GM12878 (cell line): Measurements from ENCODE around the gene CDK13. TPM values are rescaled to one million over a fixed set of nuclear protein-coding genes. Genes with fewer than 3 reads are reported as not detected.

Experiments
- ATAC-seq: fragments of 200-7000 bp; cut with Tn5 transposase; 3 replicates; pipeline ENCODE4 v1.9.1; 2020; ENCODE audit warnings: mild to moderate bottlenecking, moderate library complexity
- BruUV-seq: library from RNA; stranded (reverse); fragments of 400-500 nt; replicated peaks from 2 replicates; lab custom pipeline; 2021; lab: Mats Ljungman, UMichigan
- CTCF ChIA-PET: fragments of 300-600 bp; sonication (Branson Sonifier 250); formaldehyde crosslinking; extraction: SDS; loops from one replicate; lab custom pipeline; 2021; ENCODE audit warnings: inconsistent platforms; lab: Yijun Ruan, JAX
- POLR2A ChIA-PET: fragments of 350-600 bp; formaldehyde crosslinking; extraction: SDS; loops from one replicate; lab custom pipeline; 2021; ENCODE audit warnings: inconsistent platforms; lab: Charles Lee
- RAD21 ChIA-PET: fragments of 300-600 bp; sonication (Branson Sonifier 250); formaldehyde crosslinking; loops from one replicate; lab custom pipeline; 2023; ENCODE audit warnings: antibody characterized with exemption; ENCODE audit not compliant: unreplicated experiment; lab: Charles Lee
- SMC1A ChIA-PET: fragments of 300-600 bp; sonication (Branson Sonifier 250); formaldehyde crosslinking; loops from one replicate; lab custom pipeline; 2023; ENCODE audit not compliant: unreplicated experiment, uncharacterized antibody; lab: Charles Lee
- DNase-seq: peaks from one replicate; pipeline ENCODE4 v3.0.0-alpha.2; 2011; ENCODE audit warnings: low read depth, low spot score
- FAIRE-seq: peaks from 3 replicates; lab custom pipeline; 2011; peaks lifted over from hg19 to GRCh38; lab: Jason Lieb, UNC
- H2AFZ ChIP-seq: 2 replicates; pipeline ENCODE4 v1.6.0; 2011; ENCODE audit warnings: low read depth, low read length, control low read depth; ENCODE audit not compliant: control insufficient read depth
- H3K27ac ChIP-seq: 2 replicates; pipeline ENCODE4 v1.5.1; 2011; ENCODE audit warnings: control low read depth; ENCODE audit not compliant: control insufficient read depth, insufficient read depth
- H3K27me3 ChIP-seq, 2 experiments: replicated peaks in 1 of 2; 2 replicates each; pipeline versions ENCODE4 v1.6.0 to v1.6.1; 2011; ENCODE audit warnings: low read length in 1 of 2; ENCODE audit not compliant: control insufficient read depth in 2 of 2, insufficient read depth in 2 of 2
- H3K36me3 ChIP-seq, 2 experiments: 2 replicates each; pipeline ENCODE4 v1.5.1; 2011; ENCODE audit warnings: low read length in 1 of 2; ENCODE audit not compliant: control insufficient read depth in 2 of 2, insufficient read depth in 2 of 2
- H3K4me1 ChIP-seq: 2 replicates; pipeline ENCODE4 v1.6.1; 2011; ENCODE audit warnings: mild to moderate bottlenecking, low read length, moderate library complexity, mixed read lengths; ENCODE audit not compliant: control insufficient read depth, insufficient read depth
- H3K4me2 ChIP-seq: 2 replicates; pipeline ENCODE4 v1.6.0; 2011; ENCODE audit warnings: control low read depth; ENCODE audit not compliant: control insufficient read depth, insufficient read depth
- H3K4me3 ChIP-seq: fragments of 200-600 bp; sonication (generic); 2 replicates; pipeline ENCODE4 v1.5.1; 2016
- H3K79me2 ChIP-seq: 2 replicates; pipeline ENCODE4 v1.6.0; 2011; ENCODE audit warnings: low read length; ENCODE audit not compliant: control insufficient read depth, insufficient read depth
- H3K9ac ChIP-seq: 2 replicates; pipeline ENCODE4 v1.8.0; 2011; ENCODE audit warnings: low read length, control low read depth, mixed read lengths; ENCODE audit not compliant: control insufficient read depth, insufficient read depth
- H3K9me3 ChIP-seq: replicated peaks from 3 replicates; pipeline ENCODE4 v1.5.1; 2011; ENCODE audit warnings: mild to moderate bottlenecking, low read length; ENCODE audit not compliant: control insufficient read depth, insufficient read depth
- H4K20me1 ChIP-seq: 2 replicates; pipeline ENCODE4 v1.6.0; 2011; ENCODE audit not compliant: control insufficient read depth, insufficient read depth
- CHD4 ChIP-seq: fragments of 200-600 bp; sonication (generic); IDR thresholded peaks from 2 replicates; pipeline ENCODE4 v1.6.1; 2016; ENCODE audit warnings: mild to moderate bottlenecking
- CREM ChIP-seq: IDR thresholded peaks from 2 replicates; pipeline ENCODE4 v1.6.1; 2014; ENCODE audit warnings: antibody characterized with exemption, low read depth
- EP300 ChIP-seq, 2 experiments: fragments of 150-350 bp in 1 of 2; IDR thresholded peaks; 2 replicates each; pipeline ENCODE4 v1.6.1; 2011 to 2012; ENCODE audit warnings: low read depth in 2 of 2, low read length in 2 of 2, borderline replicate concordance in 1 of 2, improper control_type of control experiment in 1 of 2, inconsistent platforms in 1 of 2; ENCODE audit not compliant: control insufficient read depth in 1 of 2
- NFYB ChIP-seq: IDR thresholded peaks from 2 replicates; pipeline ENCODE4 v1.6.1; 2011; ENCODE audit warnings: low read depth, mild to moderate bottlenecking, low read length, improper control_type of control experiment, moderate library complexity; ENCODE audit not compliant: insufficient read depth
- SIN3A ChIP-seq: IDR thresholded peaks from 2 replicates; pipeline ENCODE4 v1.6.1; 2012; ENCODE audit warnings: low read depth, low read length, improper control_type of control experiment
- SP1 ChIP-seq: IDR thresholded peaks from one replicate; pipeline ENCODE4 v1.6.1; 2011; ENCODE audit warnings: low read depth, low read length
- TAF1 ChIP-seq: IDR thresholded peaks from 2 replicates; pipeline ENCODE4 v1.6.1; 2011; ENCODE audit warnings: mild to moderate bottlenecking, low read depth, low read length, borderline replicate concordance
- ZNF24 ChIP-seq: fragments of 450-650 bp; IDR thresholded peaks from 2 replicates; pipeline ENCODE4 v1.6.1; 2017; ENCODE audit warnings: antibody characterized with exemption, mild to moderate bottlenecking
- WGBS: methylation state at CpG from one replicate; pipeline ENCODE4 v1.1.6; 2016; ENCODE audit warnings: low lambda C conversion rate; ENCODE audit not compliant: insufficient replicate concordance, insufficient coverage; ENCODE audit errors: missing lambda C conversion rate; 5-methylcytosine and 5-hydroxymethylcytosine counted together
- in situ Hi-C: fragments of 300-500 bp; cut with MboI; formaldehyde crosslinking; loops from 9 replicates; pipeline ENCODE4 v1.14.3; 2018; ENCODE audit warnings: mixed read lengths
- intact Hi-C: fragments of 100-400 bp; cut with micrococcal nuclease; formaldehyde crosslinking; loops from one replicate; pipeline ENCODE4 v1.14.2; 2022; ENCODE audit not compliant: unreplicated experiment
- polyA plus RNA-seq, 11 experiments: library from polyadenylated mRNA; depleted of rRNA in 4 of 11; unstranded in 6 of 11; stranded (reverse) in 5 of 11; fragments of >200 nt; fragmentation: Nextera tagmentation in 4 of 11; fragmentation: Illumina TruSeq in 1 of 11; extraction: Ambion mirVana in 4 of 11; extraction: Trizol in 1 of 11; gene quantifications; 1 replicate in 1 of 11; 2 replicates in 10 of 11; pipeline versions ENCODE4 v1.2.1 to v1.2.3, GENCODE V29; 2011 to 2016; ENCODE audit warnings: inconsistent platforms in 2 of 11, missing spikeins in 2 of 11, low read depth in 1 of 11
- total RNA-seq, 4 experiments: library from RNA; depleted of rRNA in 3 of 4; stranded (reverse); fragments of >200 nt in 3 of 4; fragmentation: Illumina TruSeq in 1 of 4; extraction: Trizol in 1 of 4; gene quantifications; 2 replicates each; pipeline versions ENCODE4 v1.2.1 to v1.2.3, GENCODE V29; 2013 to 2021
- TF ChIP-seq, protein P1 (sequence below): fragments of 150-350 bp; IDR thresholded peaks from 2 replicates; pipeline ENCODE4 v1.6.1; 2014; ENCODE audit warnings: mild to moderate bottlenecking, low read depth, low read length

The CDK13 gene
- total and polyA plus RNA-seq, 10 of the 15 experiments (the other 5 are each of a cell fraction or from before 2014, with no cell fraction given) = 10.8 to 44.4 (median 28.0) TPM

GRCh38 chr7:39948375-39948955, 1.6 kb upstream of the CDK13 start:
- ChIA-PET RAD21 (interaction anchor here (0.7 to 4.1 kb wide), 7 partner anchors 9 to 186 kb away, joined by 3 to 23 read pairs (median 4); partner anchors contain the start of genes MPLKIP and SUGCT), SMC1A (interaction anchor here (0.7 to 3.0 kb wide), 12 partner anchors 9 to 691 kb away, joined by 3 to 13 read pairs (median 3); no protein-coding TSS in a partner anchor), POLR2A (interaction anchor here (0.7 to 2.7 kb wide), 8 partner anchors 9 to 1580 kb away, joined by 4 to 13 read pairs (median 5); no protein-coding TSS in a partner anchor), CTCF (interaction anchor here (0.8 to 3.2 kb wide), 5 partner anchors 52 to 656 kb away, joined by 3 to 16 read pairs (median 6); partner anchors contain the start of genes MPLKIP and SUGCT)
- Histone ChIP-seq H3K9ac (peak overlapping the region; percentile 95), H3K9me3 (no peaks in the 10 kb centered on the region), H3K4me3 (peak overlapping the region; percentile 74), H3K4me1 (peaks cover 9% of the 10 kb centered on the region; the same call in 1 of the 2 replicates), H3K36me3 (no peaks in the 10 kb centered on the region), H3K27me3 (no peaks in the 10 kb centered on the region), H3K79me2 (peaks cover 39% of the 10 kb centered on the region), H4K20me1 (no peaks in the 10 kb centered on the region; the same call in 1 of the 2 replicates), H2AFZ (no peak overlapping the region)
- WGBS = 8% methylated on average over 10 of the region's 10 CpGs
- BruUV-seq = no TSS peak
- FAIRE-seq (no peak), ATAC-seq (no peak), DNase-seq (no peak)
- intact Hi-C loops = loop anchor here (2.0 to 5.0 kb wide), 5 partner anchors 104 to 899 kb away; partner anchors contain the start of genes MPLKIP, SUGCT and YAE1
- TF ChIP-seq CREM = 0 out of 2 replicates have a peak, but pooled peaks have one; percentile 12
- TF ChIP-seq SIN3A = 0 out of 2 replicates have a peak, but pooled peaks have one; percentile 14
- TF ChIP-seq, protein P1, sequence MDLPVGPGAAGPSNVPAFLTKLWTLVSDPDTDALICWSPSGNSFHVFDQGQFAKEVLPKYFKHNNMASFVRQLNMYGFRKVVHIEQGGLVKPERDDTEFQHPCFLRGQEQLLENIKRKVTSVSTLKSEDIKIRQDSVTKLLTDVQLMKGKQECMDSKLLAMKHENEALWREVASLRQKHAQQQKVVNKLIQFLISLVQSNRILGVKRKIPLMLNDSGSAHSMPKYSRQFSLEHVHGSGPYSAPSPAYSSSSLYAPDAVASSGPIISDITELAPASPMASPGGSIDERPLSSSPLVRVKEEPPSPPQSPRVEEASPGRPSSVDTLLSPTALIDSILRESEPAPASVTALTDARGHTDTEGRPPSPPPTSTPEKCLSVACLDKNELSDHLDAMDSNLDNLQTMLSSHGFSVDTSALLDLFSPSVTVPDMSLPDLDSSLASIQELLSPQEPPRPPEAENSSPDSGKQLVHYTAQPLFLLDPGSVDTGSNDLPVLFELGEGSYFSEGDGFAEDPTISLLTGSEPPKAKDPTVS = no peak
- TF ChIP-seq EP300 (IDR thresholded peaks at IDR 0.05; ENCODE audit: borderline replicate concordance in 1 of 2, control insufficient read depth in 1 of 2, low read depth in 2 of 2, low read length in 2 of 2) = peak in 1 of 2 experiments; percentile 23; a peak in 1 of 4 replicates
- no peak for TF ChIP-seq TAF1
- no peak for TF ChIP-seq CHD4
- no peak for TF ChIP-seq SP1
- 0 out of 2 replicates have a peak, but pooled peaks have one; percentile 23 for TF ChIP-seq ZNF24
- TF ChIP-seq NFYB = peak; percentile 47; the same call in 1 of the 2 replicates
- TF ChIP-seq, all 136 proteins: peak for 5
- peak overlapping the region; percentile 64 for H3K4me2 ChIP-seq
- in situ Hi-C loops = no loop called here
- peak overlapping the region; percentile 98 for H3K27ac ChIP-seq
